HEK293 (cell line): ENCODE data around the gene PEPD.

ENCODE experiments used
- YY1 ChIP-seq: fragments of 450-650 bp; formaldehyde crosslinking; IDR thresholded peaks from 2 replicates; pipeline ENCODE4 v1.5.1; 2018; ENCODE audit warnings: missing biosample characterization, missing genetic modification characterization
- ZBTB8A ChIP-seq: fragments of 450-650 bp; formaldehyde crosslinking; IDR thresholded peaks from 2 replicates; pipeline ENCODE4 v1.5.1; 2016; ENCODE audit warnings: missing biosample characterization, missing genetic modification characterization
- ZNF10 ChIP-seq: fragments of 450-650 bp; formaldehyde crosslinking; IDR thresholded peaks from 2 replicates; pipeline ENCODE4 v1.5.1; 2017; ENCODE audit warnings: missing biosample characterization, missing genetic modification characterization
- ZNF184 ChIP-seq: fragments of 450-650 bp; IDR thresholded peaks from 2 replicates; pipeline ENCODE4 v1.5.1; 2018; ENCODE audit warnings: missing biosample characterization, mild to moderate bottlenecking, missing genetic modification characterization
- ZNF510 ChIP-seq: fragments of 450-650 bp; formaldehyde crosslinking; IDR thresholded peaks from 2 replicates; pipeline ENCODE4 v1.5.1; 2018; ENCODE audit warnings: mild to moderate bottlenecking, missing genetic modification characterization, missing biosample characterization; ENCODE audit not compliant: insufficient replicate concordance
- ZNF529 ChIP-seq: fragments of 450-650 bp; formaldehyde crosslinking; IDR thresholded peaks from 2 replicates; pipeline ENCODE4 v1.5.1; 2017; ENCODE audit warnings: missing genetic modification characterization, missing biosample characterization; ENCODE audit not compliant: insufficient replicate concordance
- ZNF747 ChIP-seq: fragments of 450-650 bp; formaldehyde crosslinking; IDR thresholded peaks from 2 replicates; pipeline ENCODE4 v1.5.1; 2016; ENCODE audit warnings: missing biosample characterization, missing genetic modification characterization
- ZNF777 ChIP-seq: fragments of 450-650 bp; formaldehyde crosslinking; IDR thresholded peaks from 2 replicates; pipeline ENCODE4 v1.5.1; 2017; ENCODE audit warnings: missing biosample characterization, missing genetic modification characterization, borderline replicate concordance
- TF ChIP-seq, protein P1 (sequence below): fragments of 450-650 bp; formaldehyde crosslinking; IDR thresholded peaks from 2 replicates; pipeline ENCODE4 v1.5.1; 2016; ENCODE audit warnings: missing biosample characterization, missing genetic modification characterization
- TF ChIP-seq, protein P2 (sequence below): fragments of 450-650 bp; formaldehyde crosslinking; IDR thresholded peaks from 2 replicates; pipeline ENCODE4 v1.5.1; 2016; ENCODE audit warnings: missing biosample characterization, missing genetic modification characterization
- TF ChIP-seq, protein P3 (sequence below): fragments of 450-650 bp; formaldehyde crosslinking; optimal IDR thresholded peaks from 2 replicates; pipeline ENCODE3; 2016; ENCODE audit warnings: missing biosample characterization, mild to moderate bottlenecking, missing genetic modification characterization
- TF ChIP-seq, protein P4 (sequence below): fragments of 450-650 bp; formaldehyde crosslinking; IDR thresholded peaks from 2 replicates; pipeline ENCODE4 v1.5.1; 2016; ENCODE audit warnings: missing biosample characterization, missing genetic modification characterization
- TF ChIP-seq, protein P5 (sequence below): fragments of 450-650 bp; formaldehyde crosslinking; IDR thresholded peaks from 2 replicates; pipeline ENCODE4 v1.5.1; 2016; ENCODE audit warnings: missing biosample characterization, missing genetic modification characterization

DNA sequence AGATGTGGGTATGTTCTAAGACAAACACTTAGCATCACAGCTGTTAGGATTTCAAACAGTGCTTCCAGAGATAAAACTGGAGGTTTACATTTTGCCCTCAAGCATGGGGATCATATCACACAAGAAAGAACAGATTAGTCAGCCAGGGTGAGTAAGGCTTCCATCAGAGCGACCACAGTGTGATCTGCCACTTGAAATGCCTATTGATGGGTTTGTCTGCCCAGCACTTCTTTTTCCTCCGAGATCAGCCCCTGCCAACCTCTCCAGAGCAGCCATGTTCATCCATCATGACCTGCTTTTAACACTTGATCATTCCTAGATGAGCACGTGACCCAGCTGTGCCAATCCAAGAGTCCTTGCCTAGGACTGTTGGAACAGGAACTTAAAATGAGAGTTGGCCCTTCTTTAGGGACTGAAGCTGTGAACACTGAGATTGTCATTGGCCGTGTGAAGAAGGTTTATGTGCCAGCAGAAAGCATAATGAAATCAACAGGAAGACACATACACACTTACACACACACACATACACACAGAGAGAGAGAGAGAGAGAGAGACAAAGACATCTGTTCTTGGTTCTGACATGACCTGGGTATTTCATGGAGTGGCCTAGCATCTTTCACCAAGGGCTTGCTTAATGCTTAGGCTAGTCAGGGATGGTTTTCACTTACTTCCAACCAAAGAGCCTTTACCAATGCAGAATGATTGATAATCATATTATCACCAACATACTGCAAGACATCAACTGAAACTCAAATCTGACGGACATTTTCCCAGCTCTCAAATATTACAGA lies 153.3 kb downstream of the PEPD start:
- no peak for TF ChIP-seq ZNF184 (tag by site-specific recombination)
- TF ChIP-seq, protein P1, sequence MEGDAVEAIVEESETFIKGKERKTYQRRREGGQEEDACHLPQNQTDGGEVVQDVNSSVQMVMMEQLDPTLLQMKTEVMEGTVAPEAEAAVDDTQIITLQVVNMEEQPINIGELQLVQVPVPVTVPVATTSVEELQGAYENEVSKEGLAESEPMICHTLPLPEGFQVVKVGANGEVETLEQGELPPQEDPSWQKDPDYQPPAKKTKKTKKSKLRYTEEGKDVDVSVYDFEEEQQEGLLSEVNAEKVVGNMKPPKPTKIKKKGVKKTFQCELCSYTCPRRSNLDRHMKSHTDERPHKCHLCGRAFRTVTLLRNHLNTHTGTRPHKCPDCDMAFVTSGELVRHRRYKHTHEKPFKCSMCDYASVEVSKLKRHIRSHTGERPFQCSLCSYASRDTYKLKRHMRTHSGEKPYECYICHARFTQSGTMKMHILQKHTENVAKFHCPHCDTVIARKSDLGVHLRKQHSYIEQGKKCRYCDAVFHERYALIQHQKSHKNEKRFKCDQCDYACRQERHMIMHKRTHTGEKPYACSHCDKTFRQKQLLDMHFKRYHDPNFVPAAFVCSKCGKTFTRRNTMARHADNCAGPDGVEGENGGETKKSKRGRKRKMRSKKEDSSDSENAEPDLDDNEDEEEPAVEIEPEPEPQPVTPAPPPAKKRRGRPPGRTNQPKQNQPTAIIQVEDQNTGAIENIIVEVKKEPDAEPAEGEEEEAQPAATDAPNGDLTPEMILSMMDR (tag by site-specific recombination) = no peak
- TF ChIP-seq, protein P2, sequence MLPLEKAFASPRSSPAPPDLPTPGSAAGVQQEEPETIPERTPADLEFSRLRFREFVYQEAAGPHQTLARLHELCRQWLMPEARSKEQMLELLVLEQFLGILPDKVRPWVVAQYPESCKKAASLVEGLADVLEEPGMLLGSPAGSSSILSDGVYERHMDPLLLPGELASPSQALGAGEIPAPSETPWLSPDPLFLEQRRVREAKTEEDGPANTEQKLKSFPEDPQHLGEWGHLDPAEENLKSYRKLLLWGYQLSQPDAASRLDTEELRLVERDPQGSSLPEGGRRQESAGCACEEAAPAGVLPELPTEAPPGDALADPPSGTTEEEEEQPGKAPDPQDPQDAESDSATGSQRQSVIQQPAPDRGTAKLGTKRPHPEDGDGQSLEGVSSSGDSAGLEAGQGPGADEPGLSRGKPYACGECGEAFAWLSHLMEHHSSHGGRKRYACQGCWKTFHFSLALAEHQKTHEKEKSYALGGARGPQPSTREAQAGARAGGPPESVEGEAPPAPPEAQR (tag by site-specific recombination) = no peak
- TF ChIP-seq, protein P3, sequence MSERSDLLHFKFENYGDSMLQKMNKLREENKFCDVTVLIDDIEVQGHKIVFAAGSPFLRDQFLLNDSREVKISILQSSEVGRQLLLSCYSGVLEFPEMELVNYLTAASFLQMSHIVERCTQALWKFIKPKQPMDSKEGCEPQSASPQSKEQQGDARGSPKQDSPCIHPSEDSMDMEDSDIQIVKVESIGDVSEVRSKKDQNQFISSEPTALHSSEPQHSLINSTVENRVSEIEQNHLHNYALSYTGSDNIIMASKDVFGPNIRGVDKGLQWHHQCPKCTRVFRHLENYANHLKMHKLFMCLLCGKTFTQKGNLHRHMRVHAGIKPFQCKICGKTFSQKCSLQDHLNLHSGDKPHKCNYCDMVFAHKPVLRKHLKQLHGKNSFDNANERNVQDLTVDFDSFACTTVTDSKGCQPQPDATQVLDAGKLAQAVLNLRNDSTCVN = no peak
- TF ChIP-seq ZBTB8A (tag by site-specific recombination) = no peak
- no peak for TF ChIP-seq ZNF510 (tag by site-specific recombination)
- no peak for TF ChIP-seq YY1
- no peak; the same call in 1 of the 2 replicates for TF ChIP-seq ZNF777 (tag by site-specific recombination)
- TF ChIP-seq ZNF10 = no peak
- no peak for TF ChIP-seq ZNF747 (tag by site-specific recombination)
- TF ChIP-seq, protein P4, sequence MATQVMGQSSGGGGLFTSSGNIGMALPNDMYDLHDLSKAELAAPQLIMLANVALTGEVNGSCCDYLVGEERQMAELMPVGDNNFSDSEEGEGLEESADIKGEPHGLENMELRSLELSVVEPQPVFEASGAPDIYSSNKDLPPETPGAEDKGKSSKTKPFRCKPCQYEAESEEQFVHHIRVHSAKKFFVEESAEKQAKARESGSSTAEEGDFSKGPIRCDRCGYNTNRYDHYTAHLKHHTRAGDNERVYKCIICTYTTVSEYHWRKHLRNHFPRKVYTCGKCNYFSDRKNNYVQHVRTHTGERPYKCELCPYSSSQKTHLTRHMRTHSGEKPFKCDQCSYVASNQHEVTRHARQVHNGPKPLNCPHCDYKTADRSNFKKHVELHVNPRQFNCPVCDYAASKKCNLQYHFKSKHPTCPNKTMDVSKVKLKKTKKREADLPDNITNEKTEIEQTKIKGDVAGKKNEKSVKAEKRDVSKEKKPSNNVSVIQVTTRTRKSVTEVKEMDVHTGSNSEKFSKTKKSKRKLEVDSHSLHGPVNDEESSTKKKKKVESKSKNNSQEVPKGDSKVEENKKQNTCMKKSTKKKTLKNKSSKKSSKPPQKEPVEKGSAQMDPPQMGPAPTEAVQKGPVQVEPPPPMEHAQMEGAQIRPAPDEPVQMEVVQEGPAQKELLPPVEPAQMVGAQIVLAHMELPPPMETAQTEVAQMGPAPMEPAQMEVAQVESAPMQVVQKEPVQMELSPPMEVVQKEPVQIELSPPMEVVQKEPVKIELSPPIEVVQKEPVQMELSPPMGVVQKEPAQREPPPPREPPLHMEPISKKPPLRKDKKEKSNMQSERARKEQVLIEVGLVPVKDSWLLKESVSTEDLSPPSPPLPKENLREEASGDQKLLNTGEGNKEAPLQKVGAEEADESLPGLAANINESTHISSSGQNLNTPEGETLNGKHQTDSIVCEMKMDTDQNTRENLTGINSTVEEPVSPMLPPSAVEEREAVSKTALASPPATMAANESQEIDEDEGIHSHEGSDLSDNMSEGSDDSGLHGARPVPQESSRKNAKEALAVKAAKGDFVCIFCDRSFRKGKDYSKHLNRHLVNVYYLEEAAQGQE (tag by site-specific recombination) = no peak
- TF ChIP-seq ZNF529 (tag by site-specific recombination) = no peak
- TF ChIP-seq, protein P5, sequence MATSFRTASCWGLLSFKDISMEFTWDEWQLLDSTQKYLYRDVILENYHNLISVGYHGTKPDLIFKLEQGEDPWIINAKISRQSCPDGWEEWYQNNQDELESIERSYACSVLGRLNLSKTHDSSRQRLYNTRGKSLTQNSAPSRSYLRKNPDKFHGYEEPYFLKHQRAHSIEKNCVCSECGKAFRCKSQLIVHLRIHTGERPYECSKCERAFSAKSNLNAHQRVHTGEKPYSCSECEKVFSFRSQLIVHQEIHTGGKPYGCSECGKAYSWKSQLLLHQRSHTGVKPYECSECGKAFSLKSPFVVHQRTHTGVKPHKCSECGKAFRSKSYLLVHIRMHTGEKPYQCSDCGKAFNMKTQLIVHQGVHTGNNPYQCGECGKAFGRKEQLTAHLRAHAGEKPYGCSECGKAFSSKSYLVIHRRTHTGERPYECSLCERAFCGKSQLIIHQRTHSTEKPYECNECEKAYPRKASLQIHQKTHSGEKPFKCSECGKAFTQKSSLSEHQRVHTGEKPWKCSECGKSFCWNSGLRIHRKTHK (tag by site-specific recombination) = no peak
